D721Med (cell line): ENCODE measurements around the gene IGFL3.

ENCODE experiments used
- DNase-seq: peaks from one replicate; pipeline ENCODE4 v3.0.0; 2011; ENCODE audit warnings: low spot score; ENCODE audit not compliant: insufficient read length
- FAIRE-seq: peaks from 2 replicates; lab custom pipeline; 2011; peaks lifted over from hg19 to GRCh38; lab: Jason Lieb, UNC
- TF ChIP-seq, protein P1 (sequence below): IDR thresholded peaks from 2 replicates; pipeline ENCODE4 v1.5.1; 2012; ENCODE audit warnings: mild to moderate bottlenecking, control low read depth; ENCODE audit not compliant: insufficient read depth; ENCODE audit errors: missing control alignments

The IGFL3 gene

GRCh38 chr19:46134527-46134926 is 10.0 kb upstream of the IGFL3 start:
- TF ChIP-seq, protein P1, sequence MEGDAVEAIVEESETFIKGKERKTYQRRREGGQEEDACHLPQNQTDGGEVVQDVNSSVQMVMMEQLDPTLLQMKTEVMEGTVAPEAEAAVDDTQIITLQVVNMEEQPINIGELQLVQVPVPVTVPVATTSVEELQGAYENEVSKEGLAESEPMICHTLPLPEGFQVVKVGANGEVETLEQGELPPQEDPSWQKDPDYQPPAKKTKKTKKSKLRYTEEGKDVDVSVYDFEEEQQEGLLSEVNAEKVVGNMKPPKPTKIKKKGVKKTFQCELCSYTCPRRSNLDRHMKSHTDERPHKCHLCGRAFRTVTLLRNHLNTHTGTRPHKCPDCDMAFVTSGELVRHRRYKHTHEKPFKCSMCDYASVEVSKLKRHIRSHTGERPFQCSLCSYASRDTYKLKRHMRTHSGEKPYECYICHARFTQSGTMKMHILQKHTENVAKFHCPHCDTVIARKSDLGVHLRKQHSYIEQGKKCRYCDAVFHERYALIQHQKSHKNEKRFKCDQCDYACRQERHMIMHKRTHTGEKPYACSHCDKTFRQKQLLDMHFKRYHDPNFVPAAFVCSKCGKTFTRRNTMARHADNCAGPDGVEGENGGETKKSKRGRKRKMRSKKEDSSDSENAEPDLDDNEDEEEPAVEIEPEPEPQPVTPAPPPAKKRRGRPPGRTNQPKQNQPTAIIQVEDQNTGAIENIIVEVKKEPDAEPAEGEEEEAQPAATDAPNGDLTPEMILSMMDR, result no peak
- no peak for FAIRE-seq
- no peak for DNase-seq

DNA sequence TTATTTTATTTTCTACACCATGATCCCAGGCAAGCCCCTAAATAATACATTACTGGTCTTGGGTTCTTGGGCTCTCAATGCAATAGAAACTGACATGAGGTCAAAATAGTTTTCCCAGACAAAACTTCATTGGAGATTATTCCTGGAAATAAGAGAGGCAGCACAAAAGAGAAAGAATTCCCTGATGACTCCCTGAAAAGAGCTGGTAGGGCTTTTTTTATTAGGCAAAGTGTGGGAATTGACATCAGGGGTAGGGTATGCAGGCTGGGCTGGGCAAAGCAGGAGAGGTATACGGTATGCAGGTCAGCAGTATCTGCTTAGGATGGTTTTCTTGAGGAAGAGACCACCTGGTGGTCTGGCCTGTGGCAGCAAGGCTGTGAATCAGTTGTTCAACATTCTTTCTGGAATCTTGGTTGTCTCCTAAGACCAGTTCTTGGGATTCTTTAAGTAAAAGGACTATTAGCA is 9.3 kb upstream of the IGFL3 start:
- DNase-seq (no peak), FAIRE-seq (no peak)
- TF ChIP-seq, protein P1, result no peak

DNA sequence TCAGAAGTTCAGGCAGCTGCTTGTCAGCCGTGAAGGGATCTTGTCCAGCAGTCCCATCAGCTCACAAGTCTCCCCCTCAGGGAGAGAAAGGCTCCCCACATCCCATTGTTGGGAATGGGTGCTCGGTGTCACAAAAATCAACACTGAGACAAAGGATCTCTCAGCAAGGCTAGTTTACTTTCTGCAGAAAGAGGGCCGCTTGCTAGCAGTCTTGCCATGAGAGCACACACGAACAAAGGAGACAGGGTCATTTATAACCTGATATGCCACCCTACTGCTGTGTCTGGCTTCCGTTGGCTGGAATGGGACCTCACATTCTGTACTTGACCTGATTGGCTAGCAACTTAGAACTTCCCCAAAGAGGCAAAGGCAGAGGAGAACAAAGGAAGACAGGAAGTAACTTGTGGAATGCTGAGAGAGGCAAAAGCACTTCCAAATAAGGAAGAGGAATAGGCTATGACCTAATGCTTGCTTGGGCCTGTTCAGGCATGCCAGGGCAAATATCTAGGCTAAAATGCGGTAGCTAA is 8.7 kb upstream of the IGFL3 start:
- FAIRE-seq (no peak), DNase-seq (no peak)
- TF ChIP-seq, protein P1, result no peak

- TF ChIP-seq, protein P1, result no peak
- FAIRE-seq (no peak), DNase-seq (no peak)
These were observed 8.1 kb upstream of the IGFL3 start for GRCh38 chr19:46132508-46133100.

- DNase-seq (no peak), FAIRE-seq (no peak)
- TF ChIP-seq, protein P1, result no peak
These were observed 7.1 kb upstream of the IGFL3 start for GRCh38 chr19:46131485-46132143.

- TF ChIP-seq, protein P1, result no peak
- no peak for DNase-seq
- no peak for FAIRE-seq
These were observed 1.6 kb upstream of the IGFL3 start for GRCh38 chr19:46126086-46126580.
